Measurements from ENCODE around the gene ZRANB2.

DNA sequence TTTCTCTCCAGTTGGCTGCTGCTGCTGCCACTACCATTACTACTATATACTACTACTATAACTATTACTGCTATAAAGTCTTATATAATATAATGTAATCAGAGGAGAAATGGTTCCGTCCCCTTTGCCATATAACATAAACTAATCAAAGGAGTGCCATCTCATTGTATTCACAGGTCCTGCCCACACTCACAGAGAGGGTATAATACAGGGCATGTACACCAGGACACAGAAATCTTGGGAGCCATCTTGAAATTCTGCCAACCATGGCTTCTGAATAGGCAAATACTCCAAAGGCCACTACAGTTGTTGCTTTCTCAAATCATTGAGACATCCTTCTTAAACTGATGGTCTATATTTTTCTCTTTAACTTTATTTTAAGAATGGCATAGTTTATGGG is 6.9 kb upstream of the ZRANB2 start:
- no peak for TF ChIP-seq GATA3 (IDR thresholded peaks at IDR 0.05; ENCODE audit: low read depth, low read length)
- TF ChIP-seq GATA2 (IDR thresholded peaks at IDR 0.05; ENCODE audit: low read depth, low read length) = no peak
